ENCODE data around the gene PLPPR2. TPM values are rescaled to one million over a fixed set of nuclear protein-coding genes. Genes with fewer than 3 reads are reported as not detected.

PLPPR2 gene
- total RNA-seq, 1 donor, result 14.3 TPM

- H3K4me3 ChIP-seq (ENCODE audit: low read depth, low read length), result no peak overlapping the region
- TF ChIP-seq, protein P1, sequence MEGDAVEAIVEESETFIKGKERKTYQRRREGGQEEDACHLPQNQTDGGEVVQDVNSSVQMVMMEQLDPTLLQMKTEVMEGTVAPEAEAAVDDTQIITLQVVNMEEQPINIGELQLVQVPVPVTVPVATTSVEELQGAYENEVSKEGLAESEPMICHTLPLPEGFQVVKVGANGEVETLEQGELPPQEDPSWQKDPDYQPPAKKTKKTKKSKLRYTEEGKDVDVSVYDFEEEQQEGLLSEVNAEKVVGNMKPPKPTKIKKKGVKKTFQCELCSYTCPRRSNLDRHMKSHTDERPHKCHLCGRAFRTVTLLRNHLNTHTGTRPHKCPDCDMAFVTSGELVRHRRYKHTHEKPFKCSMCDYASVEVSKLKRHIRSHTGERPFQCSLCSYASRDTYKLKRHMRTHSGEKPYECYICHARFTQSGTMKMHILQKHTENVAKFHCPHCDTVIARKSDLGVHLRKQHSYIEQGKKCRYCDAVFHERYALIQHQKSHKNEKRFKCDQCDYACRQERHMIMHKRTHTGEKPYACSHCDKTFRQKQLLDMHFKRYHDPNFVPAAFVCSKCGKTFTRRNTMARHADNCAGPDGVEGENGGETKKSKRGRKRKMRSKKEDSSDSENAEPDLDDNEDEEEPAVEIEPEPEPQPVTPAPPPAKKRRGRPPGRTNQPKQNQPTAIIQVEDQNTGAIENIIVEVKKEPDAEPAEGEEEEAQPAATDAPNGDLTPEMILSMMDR (IDR thresholded peaks at IDR 0.05; ENCODE audit: insufficient read depth, low read length), result no peak
- no peak for DNase-seq (ENCODE audit: low read depth)
These were observed 9.7 kb downstream of the PLPPR2 start for GRCh38 chr19:11364935-11365334.

DNA sequence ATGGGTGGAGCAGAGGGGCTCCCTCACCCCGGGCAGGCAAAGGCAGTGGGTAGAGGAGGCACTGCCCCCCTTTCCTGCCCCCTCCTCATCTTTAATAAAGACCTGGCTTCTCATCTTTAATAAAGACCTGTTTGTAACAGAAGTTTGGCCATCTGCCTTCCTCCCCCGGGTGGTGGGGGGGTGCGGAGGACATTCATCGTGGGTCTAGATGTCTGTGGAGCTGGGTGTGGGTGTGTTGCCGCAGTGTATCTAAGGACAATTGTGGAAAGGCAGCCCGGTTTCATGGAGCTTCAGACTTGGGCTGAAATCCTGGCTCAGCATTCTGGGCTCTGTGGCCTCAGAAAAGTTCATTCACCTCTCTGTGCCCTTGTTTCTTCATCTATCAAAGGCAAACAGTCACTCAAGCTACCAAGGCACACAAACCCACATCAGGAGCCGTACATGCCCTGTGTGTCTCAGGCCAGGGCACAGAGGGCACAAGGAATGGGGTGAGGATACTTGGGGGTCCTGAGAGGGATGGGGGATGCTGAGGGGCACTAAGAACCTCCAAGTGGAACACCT is 10.4 kb downstream of the PLPPR2 start:
- no peak overlapping the region for H3K4me3 ChIP-seq (ENCODE audit: low read depth, low read length)
- TF ChIP-seq, protein P1 (IDR thresholded peaks at IDR 0.05; ENCODE audit: insufficient read depth, low read length), result no peak
- DNase-seq (ENCODE audit: low read depth), result no peak

- DNase-seq (ENCODE audit: low read depth), result no peak
- no peak overlapping the region for H3K4me3 ChIP-seq (ENCODE audit: low read depth, low read length)
- TF ChIP-seq, protein P1 (IDR thresholded peaks at IDR 0.05; ENCODE audit: insufficient read depth, low read length), result no peak
These were observed 12.3 kb downstream of the PLPPR2 start for GRCh38 chr19:11367528-11367927.

DNA sequence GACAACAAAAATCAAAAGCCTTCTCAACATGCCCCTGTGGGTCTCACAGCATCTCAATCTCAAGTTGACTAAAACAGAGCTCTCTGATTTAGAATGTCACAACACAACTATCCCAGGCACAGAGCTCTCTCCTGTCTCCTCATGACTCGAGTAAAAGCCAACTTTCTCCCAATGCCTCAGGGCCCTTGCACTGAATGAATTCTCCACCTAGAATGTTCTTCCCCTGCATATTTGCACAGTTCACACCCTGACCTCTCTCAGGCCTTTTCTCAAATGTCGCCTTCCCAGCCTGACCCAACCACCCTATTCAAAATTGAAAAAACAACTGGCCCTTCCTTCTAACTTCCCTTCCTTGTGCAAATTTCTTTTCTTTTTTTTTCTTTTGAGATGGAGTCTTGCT is 15.5 kb downstream of the PLPPR2 start:
- TF ChIP-seq, protein P1 (IDR thresholded peaks at IDR 0.05; ENCODE audit: insufficient read depth, low read length), result no peak
- DNase-seq (ENCODE audit: low read depth), result no peak
- H3K4me3 ChIP-seq (ENCODE audit: low read depth, low read length), result no peak overlapping the region

DNA sequence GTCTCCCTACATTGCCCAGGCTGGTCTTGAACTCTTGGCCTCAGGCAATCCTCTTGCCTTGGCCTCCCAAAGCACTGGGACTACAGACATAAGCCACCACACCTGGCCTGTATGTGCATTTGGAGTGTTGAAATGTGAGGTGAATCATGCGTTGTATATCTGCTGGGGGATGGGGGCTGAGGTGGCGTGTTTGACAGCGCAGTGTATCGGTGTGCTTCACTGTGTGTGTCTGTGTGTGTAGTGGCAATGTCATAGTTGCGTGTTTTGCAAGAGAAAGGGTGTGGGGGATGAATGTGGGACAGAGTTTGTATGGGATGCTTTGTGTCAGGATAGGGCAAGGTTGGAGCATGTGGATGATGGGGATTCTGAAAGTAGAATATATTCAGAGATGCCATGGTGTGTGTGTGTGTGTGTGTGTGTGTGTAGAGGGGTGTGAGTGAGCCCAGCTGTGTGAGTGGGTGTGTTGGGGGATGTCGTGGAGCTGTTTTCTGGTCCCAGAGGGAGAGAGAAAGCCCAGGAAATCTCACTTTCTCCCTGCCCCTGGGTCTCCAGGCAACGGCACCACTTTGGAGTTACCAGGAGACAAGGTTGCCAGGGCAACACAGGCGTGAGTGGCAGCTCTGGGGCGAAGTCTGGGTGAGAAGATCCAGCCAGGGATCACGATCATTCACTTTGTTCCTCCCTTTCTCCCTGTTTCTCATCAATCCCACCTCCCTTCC is 18.1 kb downstream of the PLPPR2 start:
- TF ChIP-seq, protein P1 (IDR thresholded peaks at IDR 0.05; ENCODE audit: insufficient read depth, low read length), result no peak
- H3K4me3 ChIP-seq (ENCODE audit: low read depth, low read length), result no peak overlapping the region
- DNase-seq (ENCODE audit: low read depth), result peak; percentile 22

- DNase-seq (ENCODE audit: low read depth), result no peak
- TF ChIP-seq, protein P1 (IDR thresholded peaks at IDR 0.05; ENCODE audit: insufficient read depth, low read length), result no peak
- peak overlapping the region; percentile 84 for H3K4me3 ChIP-seq (ENCODE audit: low read depth, low read length)
These were observed 18.7 kb downstream of the PLPPR2 start for GRCh38 chr19:11373885-11374432.

Measured in fibroblast of the aortic adventitia (primary cell).